WERI-Rb-1 (cell line): ENCODE results near the gene RPL15.

Experiments used
- DNase-seq: peaks from one replicate; pipeline ENCODE4 v3.0.0-alpha.2; 2020
- H3K27ac ChIP-seq: fragments of 250-450 bp; sonication (Bioruptor Pico); 2 replicates; pipeline ENCODE4 v1.5.1; 2020; ENCODE audit warnings: mild to moderate bottlenecking, moderate library complexity
- H3K27me3 ChIP-seq: fragments of 250-450 bp; sonication (Bioruptor Pico); 2 replicates; pipeline ENCODE4 v1.5.1; 2021; ENCODE audit warnings: mild to moderate bottlenecking, low read depth, moderate library complexity; ENCODE audit not compliant: insufficient read depth, severe bottlenecking
- H3K36me3 ChIP-seq: fragments of 250-450 bp; sonication (Bioruptor Pico); 2 replicates; pipeline ENCODE4 v1.5.1; 2020; ENCODE audit warnings: mild to moderate bottlenecking, moderate library complexity
- H3K4me3 ChIP-seq: 2 replicates; pipeline ENCODE4 v1.5.1; 2011; ENCODE audit warnings: low read depth, mild to moderate bottlenecking, control low read depth, low read length
- H3K9me3 ChIP-seq: fragments of 250-450 bp; sonication (Bioruptor Pico); 2 replicates; pipeline ENCODE4 v1.5.1; 2021; ENCODE audit warnings: mild to moderate bottlenecking, moderate library complexity; ENCODE audit not compliant: severe bottlenecking
- TF ChIP-seq, protein P1 (sequence below): IDR thresholded peaks from 2 replicates; pipeline ENCODE4 v1.5.1; 2011; ENCODE audit warnings: low read depth, mild to moderate bottlenecking, control low read depth, inconsistent platforms, low read length

Gene RPL15

DNA sequence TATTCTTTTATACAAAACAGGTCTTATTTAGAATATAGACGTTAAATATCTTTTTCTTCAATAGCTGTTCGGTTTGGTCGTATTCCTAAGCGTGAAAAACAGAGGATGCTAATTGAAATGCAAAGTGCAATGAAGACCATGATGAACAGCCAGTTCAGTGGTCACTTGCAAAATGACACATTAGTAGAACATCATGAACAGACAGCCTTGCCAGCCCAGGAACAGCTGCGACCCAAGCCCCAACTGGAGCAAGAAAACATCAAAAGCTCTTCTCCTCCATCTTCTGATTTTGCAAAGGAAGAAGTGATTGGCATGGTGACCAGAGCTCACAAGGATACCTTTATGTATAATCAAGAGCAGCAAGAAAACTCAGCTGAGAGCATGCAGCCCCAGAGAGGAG, 45.0 kb downstream of the RPL15 start:
- DNase-seq: no peak
- H3K9me3 ChIP-seq: no peaks in the 10 kb centered on the region
- H3K36me3 ChIP-seq: peaks cover 71% of the 10 kb centered on the region
- no peaks in the 10 kb centered on the region for H3K27me3 ChIP-seq
- H3K27ac ChIP-seq: no peak overlapping the region
- TF ChIP-seq, protein P1, sequence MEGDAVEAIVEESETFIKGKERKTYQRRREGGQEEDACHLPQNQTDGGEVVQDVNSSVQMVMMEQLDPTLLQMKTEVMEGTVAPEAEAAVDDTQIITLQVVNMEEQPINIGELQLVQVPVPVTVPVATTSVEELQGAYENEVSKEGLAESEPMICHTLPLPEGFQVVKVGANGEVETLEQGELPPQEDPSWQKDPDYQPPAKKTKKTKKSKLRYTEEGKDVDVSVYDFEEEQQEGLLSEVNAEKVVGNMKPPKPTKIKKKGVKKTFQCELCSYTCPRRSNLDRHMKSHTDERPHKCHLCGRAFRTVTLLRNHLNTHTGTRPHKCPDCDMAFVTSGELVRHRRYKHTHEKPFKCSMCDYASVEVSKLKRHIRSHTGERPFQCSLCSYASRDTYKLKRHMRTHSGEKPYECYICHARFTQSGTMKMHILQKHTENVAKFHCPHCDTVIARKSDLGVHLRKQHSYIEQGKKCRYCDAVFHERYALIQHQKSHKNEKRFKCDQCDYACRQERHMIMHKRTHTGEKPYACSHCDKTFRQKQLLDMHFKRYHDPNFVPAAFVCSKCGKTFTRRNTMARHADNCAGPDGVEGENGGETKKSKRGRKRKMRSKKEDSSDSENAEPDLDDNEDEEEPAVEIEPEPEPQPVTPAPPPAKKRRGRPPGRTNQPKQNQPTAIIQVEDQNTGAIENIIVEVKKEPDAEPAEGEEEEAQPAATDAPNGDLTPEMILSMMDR: no peak
- H3K4me3 ChIP-seq: no peak overlapping the region

DNA sequence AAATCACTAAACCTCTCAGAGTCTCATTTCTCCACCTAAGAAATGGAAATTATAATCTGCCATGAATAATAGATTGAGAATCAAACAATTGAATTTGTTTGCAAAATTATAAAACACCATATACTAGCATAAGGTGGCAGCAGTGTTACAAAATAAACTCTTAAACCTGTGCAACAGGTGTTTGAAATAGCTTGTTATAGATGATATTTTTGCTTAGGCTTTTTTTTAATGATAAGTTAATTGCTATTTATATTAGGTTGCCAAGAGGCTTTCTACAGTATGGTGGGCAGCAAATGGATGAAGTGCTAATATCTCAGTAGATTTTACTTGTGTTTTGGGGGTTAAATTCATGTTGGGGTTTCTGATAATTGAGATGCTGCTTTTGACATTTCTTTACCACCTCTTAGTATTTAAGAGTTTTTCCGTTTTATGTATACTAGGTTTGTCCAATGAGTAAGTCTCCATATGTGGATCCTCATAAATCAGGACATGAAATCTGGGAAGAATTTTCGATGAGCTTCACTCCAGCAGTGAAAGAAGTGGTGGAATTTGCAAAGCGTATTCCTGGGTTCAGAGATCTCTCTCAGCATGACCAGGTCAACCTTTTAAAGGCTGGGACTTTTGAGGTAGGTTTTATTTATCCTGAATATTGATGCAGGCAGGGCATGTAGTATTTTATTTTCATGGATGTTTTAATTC, 47.8 kb downstream of the RPL15 start:
- Histone ChIP-seq H3K9me3 (no peaks in the 10 kb centered on the region), H3K4me3 (no peak overlapping the region), H3K36me3 (peaks cover 79% of the 10 kb centered on the region), H3K27ac (no peak overlapping the region), H3K27me3 (no peaks in the 10 kb centered on the region)
- no peak for DNase-seq
- TF ChIP-seq, protein P1: no peak

DNA sequence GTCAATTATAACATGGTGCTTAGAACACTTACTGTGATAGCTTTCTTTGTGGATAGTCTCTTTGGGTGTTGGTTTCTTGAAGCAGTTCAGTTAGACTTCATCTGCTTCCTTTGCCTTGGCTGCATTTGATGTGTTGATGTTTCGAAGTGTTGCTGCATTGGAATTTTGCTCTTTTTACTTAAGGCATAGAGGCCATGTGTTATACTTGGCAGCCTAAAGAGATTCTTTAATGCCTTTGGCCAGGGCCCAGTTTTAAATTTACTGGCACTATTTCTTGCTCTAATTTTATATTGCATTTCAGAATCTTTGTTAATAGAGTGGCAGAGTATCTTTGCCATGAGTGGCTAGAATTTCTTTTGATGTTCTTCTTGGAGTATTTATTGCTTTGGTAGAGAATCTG, 49.4 kb downstream of the RPL15 start:
- no peak for DNase-seq
- H3K4me3 ChIP-seq: no peak overlapping the region
- peaks cover 78% of the 10 kb centered on the region for H3K36me3 ChIP-seq
- TF ChIP-seq, protein P1: no peak
- no peak overlapping the region for H3K27ac ChIP-seq
- no peaks in the 10 kb centered on the region for H3K9me3 ChIP-seq
- H3K27me3 ChIP-seq: no peaks in the 10 kb centered on the region

DNA sequence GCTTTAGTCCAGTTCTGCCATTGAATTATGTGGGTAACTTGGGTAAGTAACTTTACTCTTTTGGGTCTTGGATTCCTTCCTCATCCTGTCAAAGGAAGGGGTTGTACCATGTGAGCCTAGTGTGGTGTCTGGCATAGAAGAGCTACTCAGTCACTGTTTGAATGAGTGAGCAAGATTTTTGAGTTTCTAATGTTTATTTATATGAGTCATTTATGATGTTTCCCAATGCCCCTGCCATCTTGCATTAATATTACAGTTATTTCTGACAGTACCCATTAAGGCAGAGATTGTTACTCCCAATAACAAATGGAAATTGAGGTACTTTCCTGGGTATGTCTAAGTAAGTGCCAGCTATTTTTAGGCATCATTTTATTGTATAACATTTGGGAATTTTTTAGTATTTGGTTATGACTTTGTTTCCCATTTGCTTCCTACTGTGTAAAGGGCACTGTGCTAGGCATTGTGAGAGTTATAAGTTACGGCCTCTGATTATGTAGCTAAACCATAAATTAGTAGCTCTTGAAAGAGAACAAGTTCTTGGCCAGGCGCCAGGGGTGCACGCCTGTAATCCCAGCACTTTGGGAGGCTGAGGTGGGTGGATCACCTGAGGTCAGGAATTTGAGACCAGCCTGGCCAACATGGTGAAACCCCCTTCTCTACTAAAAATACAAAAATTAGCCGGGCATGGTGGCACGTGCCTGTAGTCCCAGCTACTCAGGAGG, 51.7 kb downstream of the RPL15 start:
- TF ChIP-seq, protein P1: no peak
- no peak overlapping the region for H3K4me3 ChIP-seq
- peaks cover 57% of the 10 kb centered on the region for H3K36me3 ChIP-seq

DNA sequence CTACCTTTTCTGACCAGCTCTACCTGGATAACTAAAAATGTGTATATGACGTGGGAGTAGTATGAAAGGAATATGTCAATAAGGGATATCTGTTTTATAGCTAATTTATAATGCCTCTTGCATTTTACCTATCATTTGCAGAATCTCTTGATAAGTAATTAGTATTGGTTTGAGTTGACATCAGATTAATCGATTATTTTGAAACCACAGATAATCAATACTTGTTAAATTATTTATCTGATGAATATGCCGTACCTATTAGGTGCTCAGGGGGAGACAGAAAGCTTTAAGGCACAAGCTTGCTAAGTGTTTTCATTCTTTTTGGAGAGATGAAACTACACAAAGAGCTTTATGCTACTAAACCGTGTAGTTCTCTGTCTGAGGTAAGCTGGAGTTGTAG, 52.5 kb downstream of the RPL15 start:
- Histone ChIP-seq H3K36me3 (peaks cover 59% of the 10 kb centered on the region), H3K27ac (no peak overlapping the region), H3K27me3 (no peaks in the 10 kb centered on the region), H3K9me3 (no peaks in the 10 kb centered on the region), H3K4me3 (no peak overlapping the region)
- no peak for DNase-seq
- TF ChIP-seq, protein P1: no peak

More for the DNA sequence above, 51.7 kb downstream of the RPL15 start:
- DNase-seq: no peak
- Histone ChIP-seq H3K9me3 (no peaks in the 10 kb centered on the region), H3K27me3 (no peaks in the 10 kb centered on the region), H3K27ac (no peak overlapping the region)
